ENCODE results near the gene MYO7B.

Gene MYO7B

GRCh38 chr2:127650785-127651380, 115.4 kb downstream of the MYO7B start:
- no peak for DNase-seq (ENCODE audit: low spot score)

- DNase-seq (ENCODE audit: low spot score): no peak
These were observed 115.9 kb downstream of the MYO7B start for GRCh38 chr2:127651381-127651809.

- DNase-seq (ENCODE audit: low spot score): no peak
These were observed 116.6 kb downstream of the MYO7B start for GRCh38 chr2:127651971-127652550.

DNA sequence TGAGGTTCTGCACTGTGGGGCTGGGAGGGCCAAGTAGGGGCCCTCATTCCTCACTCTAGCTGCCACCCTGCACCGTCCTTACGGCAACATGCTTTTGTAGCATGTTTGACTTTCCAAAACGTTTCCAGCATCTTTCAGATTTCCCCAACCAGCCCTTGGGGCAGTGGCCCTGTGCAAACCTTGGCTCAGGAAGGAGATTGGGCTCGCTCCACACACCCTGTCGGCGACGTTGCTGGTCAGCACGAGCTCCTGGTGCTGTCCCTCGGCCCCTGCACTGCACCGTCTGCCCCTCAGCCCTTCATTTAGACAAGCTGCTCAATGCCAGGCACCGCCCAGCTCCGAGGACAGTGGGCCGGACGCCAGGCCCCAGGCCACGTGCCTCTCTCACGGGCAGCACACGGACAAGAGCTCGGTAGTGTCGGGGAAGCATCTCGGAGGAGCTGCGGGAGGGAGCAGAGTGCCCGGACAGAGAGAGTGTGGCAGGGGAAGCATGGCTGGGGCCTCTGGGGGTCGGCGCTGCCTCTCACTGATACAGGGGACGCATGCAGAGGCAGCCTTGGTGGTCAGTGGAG, 117.4 kb downstream of the MYO7B start:
- DNase-seq (ENCODE audit: low spot score): no peak

DNA sequence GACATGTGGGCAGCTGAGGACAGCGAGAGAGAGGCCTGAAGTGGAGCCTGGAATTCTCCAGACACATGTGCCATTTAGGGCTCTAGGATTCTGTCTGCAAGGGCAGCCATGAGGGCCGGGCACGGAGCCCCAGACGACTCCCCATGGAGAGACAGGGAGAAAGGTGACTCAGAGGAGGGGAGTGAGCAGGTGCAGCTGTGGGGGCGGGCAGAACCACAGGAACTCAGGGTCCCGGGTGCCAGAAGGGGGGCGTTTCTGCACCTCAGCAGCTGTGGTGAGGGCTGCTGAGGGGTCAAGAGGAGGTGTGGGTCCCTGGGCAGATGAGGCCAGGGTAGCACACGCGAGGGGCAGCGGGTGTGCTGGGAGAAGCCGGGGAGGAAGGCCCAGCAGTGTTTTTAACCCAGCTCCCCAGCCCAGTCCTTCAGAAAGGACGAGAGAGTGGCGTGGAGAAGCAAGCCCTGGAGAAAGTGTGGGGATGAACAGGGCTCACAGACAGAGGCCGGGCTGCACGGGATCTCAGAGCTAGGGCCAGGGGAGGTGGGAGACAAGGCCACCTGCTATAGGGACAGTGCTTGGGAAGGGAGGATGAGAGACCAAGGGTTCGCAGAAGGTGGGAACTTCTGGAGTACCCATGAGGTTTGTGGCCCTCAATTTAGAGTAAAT, 118.1 kb downstream of the MYO7B start:
- DNase-seq (ENCODE audit: low spot score): no peak

- DNase-seq (ENCODE audit: low spot score): no peak
These were observed 118.8 kb downstream of the MYO7B start for GRCh38 chr2:127654084-127654837.

DNA sequence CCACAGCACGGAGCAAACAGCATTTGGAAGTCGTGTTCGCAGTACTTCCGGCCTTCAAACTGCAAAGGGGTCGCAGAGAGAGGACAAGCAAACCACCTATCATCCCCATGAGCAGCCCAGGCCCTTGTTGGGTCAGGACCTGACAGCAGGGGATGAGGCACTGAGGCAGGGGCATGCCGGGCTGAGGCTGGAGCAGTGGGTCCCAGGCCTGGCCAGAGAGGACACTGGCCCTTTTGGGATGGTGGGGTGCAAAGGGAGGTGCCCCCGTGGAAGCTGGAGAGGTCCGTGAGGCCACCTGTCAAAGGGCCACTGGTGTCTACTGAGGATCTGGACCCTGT, 119.3 kb downstream of the MYO7B start:
- no peak for DNase-seq (ENCODE audit: low spot score)

GRCh38 chr2:127655209-127656073, 120.0 kb downstream of the MYO7B start:
- no peak for DNase-seq (ENCODE audit: low spot score)

DNA sequence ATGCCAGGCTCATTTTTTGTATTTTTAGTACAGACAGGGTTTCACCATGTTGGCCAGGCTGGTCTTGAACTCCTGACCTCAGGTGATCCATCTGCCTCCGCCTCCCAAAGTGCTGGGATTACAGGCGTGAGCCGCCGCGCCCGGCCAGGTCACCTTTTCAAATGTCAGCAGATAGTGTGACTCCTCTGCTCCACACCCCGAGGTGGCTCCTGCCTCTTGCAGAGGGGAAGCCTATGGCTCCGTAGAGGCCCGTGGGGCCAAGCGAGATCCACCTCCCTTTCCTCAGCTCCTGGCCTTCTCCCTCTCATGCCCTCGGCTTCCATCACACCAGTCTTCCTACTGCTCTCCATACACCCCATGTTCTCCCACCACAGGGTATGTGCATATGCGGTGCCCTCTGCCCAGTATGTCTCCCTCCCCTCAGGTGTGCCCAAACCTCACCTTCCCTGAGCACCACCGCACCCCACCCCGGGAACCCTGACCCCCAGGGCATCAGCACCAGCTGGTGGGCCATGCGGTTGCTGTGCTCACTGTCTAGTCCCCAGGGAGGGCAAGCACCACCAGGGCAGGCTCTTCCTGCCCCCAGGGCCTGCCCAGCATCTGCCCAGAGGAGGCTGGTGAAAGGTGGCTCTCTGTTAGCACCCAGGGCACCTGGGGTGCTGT, 121.2 kb downstream of the MYO7B start:
- no peak for DNase-seq (ENCODE audit: low spot score)

DNA sequence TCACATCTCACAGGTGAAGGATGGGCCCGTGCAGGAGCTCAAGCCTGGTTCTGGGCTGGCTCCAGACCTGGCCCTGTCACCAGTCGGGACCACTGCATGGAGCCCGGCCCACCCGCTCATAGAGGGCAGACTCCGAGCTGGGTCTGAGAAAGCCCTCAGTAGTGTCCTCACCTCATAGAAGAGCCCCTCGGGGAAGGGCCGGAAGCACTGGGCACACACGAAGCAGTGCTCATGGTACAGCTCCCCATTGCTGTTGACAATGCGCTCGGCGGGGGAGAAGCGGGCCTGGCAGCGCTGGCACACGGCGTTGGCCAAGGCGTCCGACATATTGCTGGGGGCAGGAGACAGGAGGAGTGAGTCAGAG, 121.7 kb downstream of the MYO7B start:
- no peak for DNase-seq (ENCODE audit: low spot score)

- DNase-seq (ENCODE audit: low spot score): no peak
These were observed 122.7 kb downstream of the MYO7B start for GRCh38 chr2:127658146-127658545.

DNA sequence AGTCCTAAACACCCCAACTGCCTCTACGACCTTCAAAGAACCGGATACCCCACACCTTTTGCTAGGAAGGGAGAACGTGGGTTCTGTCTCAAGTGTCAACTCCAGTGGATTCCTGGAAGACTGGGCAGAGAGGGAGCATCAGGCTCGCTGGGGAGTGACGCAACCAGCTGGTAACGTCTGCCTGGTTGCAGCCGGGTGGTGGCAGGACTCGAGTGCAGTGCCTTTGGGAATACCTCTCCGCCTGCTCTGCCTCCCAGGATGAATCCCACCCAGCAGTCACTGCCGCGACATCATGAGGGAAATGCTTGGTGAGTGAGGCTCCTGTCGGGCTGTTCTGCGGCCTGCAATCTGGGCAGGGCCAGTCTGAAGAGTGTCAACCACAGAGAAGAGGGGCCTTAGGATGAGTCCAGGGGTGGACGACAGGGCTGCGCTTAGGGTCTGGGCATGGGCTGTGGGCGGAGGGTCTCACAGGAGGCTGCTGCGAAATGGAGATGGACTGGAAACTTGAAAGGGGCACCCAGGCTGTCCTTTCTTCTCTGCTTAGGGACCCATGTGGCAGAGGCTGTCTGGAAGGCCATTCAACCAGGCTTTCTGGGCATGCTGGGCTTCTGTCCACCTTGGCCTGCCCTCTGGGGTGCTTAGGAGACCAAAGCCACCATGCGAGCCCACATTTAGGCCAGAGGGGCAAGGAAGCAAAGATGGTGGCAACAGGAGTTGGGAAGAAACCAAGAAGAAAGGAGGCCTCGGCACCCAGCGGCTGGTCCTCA, 123.3 kb downstream of the MYO7B start:
- DNase-seq (ENCODE audit: low spot score): no peak

DNA sequence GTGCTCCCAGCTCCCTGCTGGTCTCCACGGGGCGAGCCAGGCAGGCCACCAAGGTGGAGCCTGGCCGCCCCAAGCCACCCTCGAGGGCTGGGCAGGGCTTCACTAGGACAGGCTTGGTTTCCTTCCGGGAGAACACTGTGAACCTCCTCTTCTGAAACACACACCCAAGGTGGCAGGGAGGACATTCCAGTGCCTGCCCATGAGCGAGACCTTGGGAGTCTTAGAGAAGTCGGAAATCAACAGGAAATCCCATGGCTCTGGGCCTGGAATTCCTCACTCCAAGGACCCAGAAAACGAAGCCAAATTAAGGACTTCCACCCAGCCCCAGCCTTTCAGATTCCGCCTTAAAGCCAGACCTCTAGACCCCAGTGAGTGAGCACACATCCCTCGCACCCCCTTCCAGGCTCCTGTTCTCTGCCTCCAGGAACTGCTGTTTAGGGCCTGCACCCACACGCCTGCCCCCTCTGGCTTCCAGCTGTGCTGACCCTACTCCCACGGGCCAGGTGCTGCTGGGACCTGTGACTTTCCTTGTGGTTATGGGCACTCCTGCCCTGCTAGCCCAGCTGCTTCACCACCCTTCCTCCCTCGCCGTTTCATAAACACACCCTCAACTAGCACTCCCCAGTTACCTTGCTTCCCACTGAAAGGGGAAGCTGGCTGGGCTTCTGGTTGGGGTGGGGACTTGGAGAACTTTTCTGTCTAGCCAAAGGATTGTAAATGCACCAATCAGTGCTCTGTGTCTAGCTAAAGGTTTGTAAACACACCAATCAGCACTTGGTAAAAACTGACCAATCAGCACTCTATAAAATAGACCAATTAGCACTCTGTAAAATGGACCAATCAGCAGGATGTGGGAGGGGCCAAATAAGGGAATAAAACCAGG, 124.2 kb downstream of the MYO7B start:
- no peak for DNase-seq (ENCODE audit: low spot score)

GRCh38 chr2:127660291-127660578, 124.8 kb downstream of the MYO7B start:
- DNase-seq (ENCODE audit: low spot score): no peak

- peak; percentile 57 for DNase-seq (ENCODE audit: low spot score)
These were observed 125.7 kb downstream of the MYO7B start for GRCh38 chr2:127661072-127661649.

DNA sequence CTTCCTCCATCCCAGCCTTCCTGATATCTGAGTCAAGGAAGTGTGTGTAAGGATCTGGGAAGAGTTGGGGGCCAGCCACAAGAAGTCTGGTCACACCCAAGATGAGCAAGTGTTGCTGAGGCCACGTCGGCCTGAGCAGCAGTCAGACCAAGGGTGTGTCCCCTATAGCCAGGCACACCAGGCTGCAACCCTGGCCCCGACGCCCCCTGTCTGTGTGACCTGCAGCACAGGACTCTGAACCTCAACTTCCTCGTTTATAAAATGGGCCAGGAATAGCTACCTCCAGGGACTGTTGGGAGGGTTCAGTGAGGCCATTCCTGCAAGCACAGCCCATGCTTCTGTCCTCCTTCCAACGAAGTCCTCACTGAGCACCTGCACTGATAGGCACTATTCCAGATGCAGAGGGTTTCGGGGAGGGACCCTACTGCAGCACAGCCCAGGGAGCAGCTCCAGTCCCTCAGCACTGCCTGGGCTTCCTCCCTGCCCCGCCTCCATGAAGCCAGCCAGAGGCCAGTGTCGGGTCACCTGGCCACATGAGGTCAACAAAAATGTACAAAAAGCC, 126.5 kb downstream of the MYO7B start:
- peak; percentile 87 for DNase-seq (ENCODE audit: low spot score)

DNA sequence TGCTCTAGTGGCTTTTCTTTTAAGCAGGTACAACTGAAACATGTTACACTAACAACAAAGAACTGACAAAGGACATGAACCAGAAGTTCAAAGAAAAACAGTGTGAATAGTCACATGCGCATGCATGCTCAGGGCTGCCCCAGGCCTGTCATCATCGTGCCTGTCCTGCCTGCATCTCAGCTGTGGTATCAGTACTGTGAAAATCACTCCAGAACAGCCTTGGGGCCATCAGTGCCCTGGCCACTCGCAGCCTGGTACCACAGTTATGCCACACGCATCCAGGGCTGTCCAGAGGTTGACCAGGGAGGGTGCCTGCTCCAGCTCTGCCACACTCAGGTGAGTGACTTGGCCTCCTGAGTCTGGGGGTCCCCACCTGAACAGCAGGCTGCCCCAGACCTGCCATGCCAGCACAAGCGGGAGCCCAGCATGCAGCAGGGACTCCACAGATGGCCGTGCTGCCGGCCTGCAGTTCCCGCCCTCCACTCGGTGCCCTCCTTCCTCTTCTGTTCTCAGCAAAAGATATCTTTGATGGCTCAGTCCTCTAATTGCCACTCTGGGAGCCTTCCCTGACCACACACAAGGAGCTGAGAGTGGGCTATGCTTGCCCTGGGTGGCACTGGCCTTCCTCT, 127.6 kb downstream of the MYO7B start:
- DNase-seq (ENCODE audit: low spot score): no peak

GRCh38 chr2:127663566-127664064, 128.1 kb downstream of the MYO7B start:
- no peak for DNase-seq (ENCODE audit: low spot score)
